H1 (cell line): ENCODE data around the gene NMUR1. TPM values are rescaled to one million over a fixed set of nuclear protein-coding genes. Genes with fewer than 3 reads are reported as not detected.

ENCODE experiments used
- CTCF ChIA-PET: fragments of 300-600 bp; sonication (Branson Sonifier 250); formaldehyde crosslinking; loops from one replicate; lab custom pipeline; 2021; ENCODE audit not compliant: partially characterized antibody; lab: Charles Lee
- POLR2A ChIA-PET: fragments of 300-600 bp; sonication (Branson Sonifier 250); formaldehyde crosslinking; loops from one replicate; lab custom pipeline; 2021; ENCODE audit warnings: inconsistent platforms; ENCODE audit not compliant: partially characterized antibody; lab: Charles Lee
- DNase-seq, 2 experiments: peaks; one replicate each; pipeline versions ENCODE4 v3.0.0 to v3.0.0-alpha.2; 2010 to 2022; ENCODE audit warnings: low spot score in 2 of 2, low read depth in 1 of 2, mixed read lengths in 1 of 2
- FAIRE-seq: peaks from 2 replicates; lab custom pipeline; 2011; peaks lifted over from hg19 to GRCh38; lab: Jason Lieb, UNC
- H2AFZ ChIP-seq: 2 replicates; pipeline ENCODE4 v1.8.1; 2012; ENCODE audit warnings: low read length, inconsistent platforms
- H2AK5ac ChIP-seq: 2 replicates; pipeline ENCODE4 v1.6.1; 2013; ENCODE audit warnings: low read depth, low read length
- H2BK120ac ChIP-seq: replicated peaks from 2 replicates; pipeline ENCODE3; 2013; ENCODE audit warnings: low read depth, low read length, inconsistent platforms
- H2BK12ac ChIP-seq: 2 replicates; pipeline ENCODE4 v1.6.1; 2013; ENCODE audit warnings: low read depth, low read length
- H2BK15ac ChIP-seq: 2 replicates; pipeline ENCODE4 v1.6.1; 2013; ENCODE audit warnings: low read length
- H2BK20ac ChIP-seq: 2 replicates; pipeline ENCODE4 v1.6.1; 2013; ENCODE audit warnings: low read length
- H2BK5ac ChIP-seq: 2 replicates; pipeline ENCODE4 v1.6.1; 2013; ENCODE audit warnings: low read depth, low read length
- H3K14ac ChIP-seq: 2 replicates; pipeline ENCODE4 v1.6.1; 2013; ENCODE audit warnings: inconsistent platforms; ENCODE audit not compliant: insufficient read length
- H3K18ac ChIP-seq: 2 replicates; pipeline ENCODE4 v1.6.1; 2013; ENCODE audit warnings: low read length; ENCODE audit errors: extremely low read depth
- H3K23ac ChIP-seq: 2 replicates; pipeline ENCODE4 v1.6.1; 2013; ENCODE audit warnings: inconsistent platforms; ENCODE audit not compliant: insufficient read length
- H3K23me2 ChIP-seq: 2 replicates; pipeline ENCODE4 v1.6.1; 2013; ENCODE audit warnings: low read depth, low read length
- H3K27ac ChIP-seq: 2 replicates; pipeline ENCODE4 v1.6.1; 2011; ENCODE audit warnings: low read depth, low read length, inconsistent platforms
- H3K27me3 ChIP-seq, 4 experiments: replicated peaks in 1 of 4; 1 replicate in 1 of 4; 2 replicates in 3 of 4; pipeline versions ENCODE4 v1.6.1 to v1.8.1; 2011 to 2013; ENCODE audit warnings: low read length in 3 of 4, mild to moderate bottlenecking in 3 of 4, inconsistent platforms in 2 of 4, mixed read lengths in 2 of 4, moderate library complexity in 1 of 4; ENCODE audit not compliant: control insufficient read depth in 3 of 4, insufficient read depth in 3 of 4; ENCODE audit errors: extremely low read depth in 1 of 4
- H3K36me3 ChIP-seq, 4 experiments: 2 replicates each; pipeline versions ENCODE4 v1.6.1 to v1.8.1; 2011 to 2013; ENCODE audit warnings: mild to moderate bottlenecking in 4 of 4, low read length in 3 of 4, moderate library complexity in 2 of 4, control low read depth in 1 of 4, inconsistent platforms in 1 of 4; ENCODE audit not compliant: insufficient read depth in 4 of 4, control insufficient read depth in 2 of 4
- H3K4ac ChIP-seq: replicated peaks from 2 replicates; pipeline ENCODE3; 2013; ENCODE audit warnings: low read length, low read depth, mixed read lengths, inconsistent platforms; ENCODE audit not compliant: insufficient read length
- H3K4me1 ChIP-seq, 4 experiments: replicated peaks in 1 of 4; 1 replicate in 1 of 4; 2 replicates in 3 of 4; pipeline versions ENCODE4 v1.6.1 to v1.8.1; 2011 to 2013; ENCODE audit warnings: low read length in 3 of 4, inconsistent platforms in 2 of 4, mixed read lengths in 1 of 4; ENCODE audit not compliant: insufficient read depth in 4 of 4, control insufficient read depth in 3 of 4
- H3K4me2 ChIP-seq, 2 experiments: 2 replicates each; pipeline versions ENCODE4 v1.6.1 to v1.8.1; 2011 to 2013; ENCODE audit warnings: low read depth in 2 of 2, low read length in 2 of 2, control low read depth in 1 of 2, inconsistent platforms in 1 of 2, mild to moderate bottlenecking in 1 of 2; ENCODE audit not compliant: insufficient read depth in 1 of 2
- H3K4me3 ChIP-seq, 4 experiments: fragments of 200-600, 300-600 bp in 1 of 4; sonication (generic), shearing (Covaris generic), sonication (Bioruptor Twin) in 1 of 4; 2 replicates each; pipeline versions ENCODE4 v1.5.1 to v1.8.1; 2011 to 2016; ENCODE audit warnings: low read length in 4 of 4, low read depth in 3 of 4, control low read depth in 2 of 4, inconsistent platforms in 2 of 4, mild to moderate bottlenecking in 2 of 4, mixed read lengths in 1 of 4, moderate library complexity in 1 of 4; ENCODE audit not compliant: insufficient read depth in 2 of 4; ENCODE audit errors: extremely low read depth in 1 of 4
- H3K56ac ChIP-seq: replicated peaks from 2 replicates; pipeline ENCODE3; 2013; ENCODE audit warnings: low read depth, mild to moderate bottlenecking, mixed read lengths, low read length, inconsistent platforms; ENCODE audit not compliant: insufficient read length
- H3K79me1 ChIP-seq: 2 replicates; pipeline ENCODE4 v1.6.1; 2013; ENCODE audit warnings: low read depth, low read length, control low read depth
- H3K79me2 ChIP-seq, 2 experiments: 2 replicates each; pipeline versions ENCODE4 v1.6.1 to v1.8.1; 2012 to 2013; ENCODE audit warnings: low read length in 2 of 2, mild to moderate bottlenecking in 2 of 2, inconsistent platforms in 1 of 2; ENCODE audit not compliant: insufficient read depth in 2 of 2, control insufficient read depth in 1 of 2
- H3K9ac ChIP-seq, 4 experiments: replicated peaks in 1 of 4; 1 replicate in 1 of 4; 2 replicates in 3 of 4; pipeline versions ENCODE4 v1.6.1 to v1.8.1; 2011 to 2013; ENCODE audit warnings: low read depth in 3 of 4, low read length in 3 of 4, control low read depth in 2 of 4, mild to moderate bottlenecking in 2 of 4, moderate library complexity in 2 of 4, inconsistent platforms in 1 of 4; ENCODE audit errors: extremely low read depth in 1 of 4
- H3K9me3 ChIP-seq, 2 experiments: 2 replicates each; pipeline versions ENCODE4 v1.6.1 to v1.8.1; 2012 to 2013; ENCODE audit warnings: mild to moderate bottlenecking in 2 of 2, moderate library complexity in 2 of 2, control low read depth in 1 of 2, inconsistent platforms in 1 of 2, low read depth in 1 of 2, low read length in 1 of 2, mixed read lengths in 1 of 2; ENCODE audit not compliant: insufficient read depth in 2 of 2
- H4K20me1 ChIP-seq, 2 experiments: replicated peaks in 1 of 2; 2 replicates each; pipeline versions ENCODE3 to v1.8.1; 2011 to 2013; ENCODE audit warnings: inconsistent platforms in 2 of 2, low read length in 2 of 2, mild to moderate bottlenecking in 1 of 2; ENCODE audit not compliant: insufficient read depth in 2 of 2, control insufficient read depth in 1 of 2
- H4K5ac ChIP-seq: 2 replicates; pipeline ENCODE4 v1.6.1; 2013; ENCODE audit warnings: low read length, low read depth, mixed read lengths, inconsistent platforms; ENCODE audit not compliant: insufficient read length
- H4K8ac ChIP-seq: 2 replicates; pipeline ENCODE4 v1.8.0; 2013; ENCODE audit warnings: mild to moderate bottlenecking, moderate library complexity, low read length, inconsistent platforms; ENCODE audit not compliant: insufficient read depth; ENCODE audit errors: extremely low read depth
- H4K91ac ChIP-seq: replicated peaks from 2 replicates; pipeline ENCODE3; 2013; ENCODE audit warnings: low read length, mixed read lengths, inconsistent platforms; ENCODE audit not compliant: insufficient read length
- EGR1 ChIP-seq: IDR thresholded peaks from 2 replicates; pipeline ENCODE4 v1.6.1; 2011; ENCODE audit warnings: low read depth, low read length, borderline replicate concordance
- SAP30 ChIP-seq: fragments of 300-600 bp; sonication (generic); IDR thresholded peaks from 2 replicates; pipeline ENCODE4 v1.7.1; 2012; ENCODE audit warnings: low read length, moderate library complexity, mild to moderate bottlenecking, inconsistent platforms; ENCODE audit not compliant: insufficient read depth, insufficient replicate concordance
- WGBS, 2 experiments: shearing (Covaris generic) in 1 of 2; methylation state at CpG; one replicate each; pipeline versions ENCODE4 v1.1.6 to v1.1.7; 2013 to 2015; ENCODE audit warnings: low lambda C conversion rate in 2 of 2, mixed read lengths in 2 of 2, inconsistent platforms in 1 of 2, low coverage in 1 of 2, missing lambda C conversion rate in 1 of 2; ENCODE audit not compliant: insufficient replicate concordance in 2 of 2, insufficient coverage in 1 of 2, insufficient read length in 1 of 2; ENCODE audit errors: extremely low coverage in 1 of 2, missing lambda C conversion rate in 1 of 2; 5-methylcytosine and 5-hydroxymethylcytosine counted together
- polyA plus RNA-seq, 7 experiments: library from polyadenylated mRNA; depleted of rRNA in 3 of 7; stranded (reverse) in 5 of 7; unstranded in 2 of 7; fragments of >200 nt in 5 of 7; fragments of 200-250 nt in 2 of 7; gene quantifications; 1 replicate in 5 of 7; 2 replicates in 1 of 7; 4 replicates in 1 of 7; pipeline versions ENCODE4 v1.2.1 to v1.2.3, GENCODE V29; 2011 to 2013; ENCODE audit warnings: missing spikeins in 2 of 7, mixed read lengths in 2 of 7
- total RNA-seq: library from RNA; stranded (reverse); fragmentation: NEBNext Ultra II Directional; extraction: Animal tissue kit (Norgen Biotek cat#: 25700); gene quantifications from 2 replicates; pipeline ENCODE4 v1.2.1, GENCODE V29; 2021

Gene NMUR1
- total and polyA plus RNA-seq, 2 of the 8 experiments (the other 6 are each of a cell fraction or from before 2014, with no cell fraction given) = 0.56 to 1.5 TPM

DNA sequence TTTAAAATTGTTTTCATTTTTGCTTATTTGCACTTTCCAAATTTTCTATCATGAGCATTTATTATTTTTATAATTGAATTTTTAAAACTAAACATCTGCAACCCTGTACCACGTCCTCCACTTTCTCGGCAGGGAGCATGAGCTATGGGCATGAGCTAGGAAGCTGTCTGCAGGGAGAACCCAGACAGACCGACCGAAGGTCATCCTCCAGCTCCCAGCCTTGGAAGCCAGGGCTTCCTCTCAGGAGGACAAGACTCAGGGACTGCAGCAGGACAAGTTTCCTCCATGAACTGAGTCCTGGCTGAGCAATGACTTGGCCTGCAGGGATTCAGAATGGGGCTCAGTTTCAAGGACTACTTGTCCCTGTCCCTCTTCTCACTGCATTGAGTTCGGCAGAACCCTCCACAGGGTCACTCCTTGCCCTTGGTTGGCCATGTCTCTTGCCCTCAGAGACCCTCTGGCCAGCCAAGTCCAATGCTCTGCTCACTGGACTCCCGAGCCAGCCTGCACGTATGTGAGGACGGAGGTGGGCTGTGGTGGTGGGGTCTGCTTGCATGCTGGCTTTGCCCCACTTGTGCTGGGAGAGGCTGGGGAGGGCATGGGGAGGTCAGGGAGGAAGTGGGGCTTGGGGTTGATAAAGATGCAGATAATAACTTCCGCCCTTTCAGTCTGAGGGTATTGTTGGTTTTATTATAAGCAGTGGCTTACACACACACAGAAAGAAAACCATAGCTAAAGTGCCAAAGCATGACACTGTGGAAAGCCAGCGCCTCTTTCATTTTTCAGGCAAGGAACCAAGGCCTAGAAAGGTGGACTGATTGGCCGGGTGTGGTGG is 6.6 kb downstream of the NMUR1 start:
- H3K4me2 ChIP-seq = no peak overlapping the region
- H3K79me2 ChIP-seq = no peaks in the 10 kb centered on the region
- no peaks in the 10 kb centered on the region; a peak in 1 of 7 replicates for H3K27me3 ChIP-seq
- H4K5ac ChIP-seq = no peak overlapping the region
- no peaks in the 10 kb centered on the region for H3K36me3 ChIP-seq
- H3K9ac ChIP-seq = no peak overlapping the region
- no peak overlapping the region for H2BK20ac ChIP-seq
- no peaks in the 10 kb centered on the region; the same call in 1 of the 2 replicates for H3K23me2 ChIP-seq
- 92% methylated on average over 11 of the region's 11 CpGs; no CpG with 5 or more reads in 1 of the 2 experiments for WGBS, 2 experiments
- peaks cover 0 to 4% (median 2%) of the 10 kb centered on the region in 4 experiments; a peak in 1 of 7 replicates for H3K4me1 ChIP-seq
- no peak overlapping the region for H3K23ac ChIP-seq
- no peak overlapping the region for H4K8ac ChIP-seq
- no peaks in the 10 kb centered on the region for H3K9me3 ChIP-seq
- H3K27ac ChIP-seq = no peak overlapping the region
- H3K56ac ChIP-seq = no peak overlapping the region
- H4K91ac ChIP-seq = peak overlapping the region; percentile 54
- H3K18ac ChIP-seq = no peak overlapping the region
- no peak overlapping the region for H3K14ac ChIP-seq
- H3K79me1 ChIP-seq = no peaks in the 10 kb centered on the region
- no peak overlapping the region for H3K4me3 ChIP-seq
- H2AFZ ChIP-seq = no peak overlapping the region
- CTCF ChIA-PET = interaction anchor here (0.9 to 2.4 kb wide), 2 partner anchors 16 to 51 kb away, joined by 3 to 9 read pairs; no protein-coding TSS in a partner anchor
- peak overlapping the region; percentile 4; the same call in 1 of the 2 replicates for H2BK12ac ChIP-seq
- no peaks in the 10 kb centered on the region for H4K20me1 ChIP-seq
- H3K4ac ChIP-seq = no peak overlapping the region
- TF ChIP-seq EGR1 (no peak), SAP30 (no peak)
- H2BK15ac ChIP-seq = no peak overlapping the region
- H2AK5ac ChIP-seq = no peak overlapping the region
- FAIRE-seq = no peak
- DNase-seq = no peak
- no peak overlapping the region for H2BK5ac ChIP-seq
- POLR2A ChIA-PET = no interaction called here
- no peak overlapping the region for H2BK120ac ChIP-seq
